Measurements from ENCODE around the gene PCDHA5.
"Not testable (repeated sequence)": the region's sequence is repeated elsewhere in the genome, so short reads cannot be mapped to it uniquely, and the experiment has no call there.

The PCDHA5 gene

DNA sequence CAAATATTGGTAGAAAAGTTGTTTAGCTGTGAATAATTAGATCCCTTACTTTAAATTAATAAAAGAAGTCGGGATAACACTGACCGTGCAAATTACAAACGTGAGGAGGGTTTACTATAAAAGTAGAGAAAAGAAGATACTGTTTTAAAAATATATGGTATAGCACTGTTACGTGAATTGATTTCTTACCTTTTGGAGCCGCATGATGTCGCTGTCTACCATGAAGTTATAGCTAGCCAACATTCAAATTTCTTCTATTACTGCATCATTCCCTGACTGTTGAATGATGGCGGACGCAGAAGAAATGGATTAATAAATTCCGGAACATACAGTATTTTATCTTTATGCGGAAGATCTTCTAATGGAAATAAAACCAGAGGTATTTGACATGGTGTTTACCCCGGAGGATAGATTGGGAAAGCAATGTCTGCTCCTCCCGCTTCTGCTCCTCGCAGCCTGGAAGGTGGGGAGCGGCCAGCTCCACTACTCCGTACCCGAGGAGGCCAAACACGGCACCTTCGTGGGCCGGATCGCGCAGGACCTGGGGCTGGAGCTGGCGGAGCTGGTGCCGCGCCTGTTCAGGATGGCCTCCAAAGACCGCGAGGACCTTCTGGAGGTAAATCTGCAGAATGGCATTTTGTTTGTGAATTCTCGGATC is 6.4 kb downstream of the PCDHA5 start, which contains the start of gene PCDHA6:
Gene PCDHA6 (plus strand): TSS at position 257 of the 658 bp plus-strand sequence. CDS start 132 bp downstream, at position 389.
- DNase-seq: no peak

DNA sequence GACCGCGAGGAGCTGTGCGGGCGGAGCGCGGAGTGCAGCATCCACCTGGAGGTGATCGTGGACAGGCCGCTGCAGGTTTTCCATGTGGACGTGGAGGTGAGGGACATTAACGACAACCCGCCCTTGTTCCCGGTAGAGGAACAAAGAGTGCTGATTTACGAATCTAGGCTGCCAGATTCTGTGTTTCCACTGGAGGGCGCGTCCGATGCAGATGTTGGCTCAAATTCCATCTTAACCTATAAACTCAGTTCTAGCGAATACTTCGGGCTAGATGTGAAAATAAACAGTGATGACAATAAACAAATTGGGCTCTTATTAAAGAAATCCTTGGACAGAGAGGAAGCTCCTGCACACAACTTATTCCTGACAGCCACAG is 6.9 kb downstream of the PCDHA5 start:
- no peak for DNase-seq

DNA sequence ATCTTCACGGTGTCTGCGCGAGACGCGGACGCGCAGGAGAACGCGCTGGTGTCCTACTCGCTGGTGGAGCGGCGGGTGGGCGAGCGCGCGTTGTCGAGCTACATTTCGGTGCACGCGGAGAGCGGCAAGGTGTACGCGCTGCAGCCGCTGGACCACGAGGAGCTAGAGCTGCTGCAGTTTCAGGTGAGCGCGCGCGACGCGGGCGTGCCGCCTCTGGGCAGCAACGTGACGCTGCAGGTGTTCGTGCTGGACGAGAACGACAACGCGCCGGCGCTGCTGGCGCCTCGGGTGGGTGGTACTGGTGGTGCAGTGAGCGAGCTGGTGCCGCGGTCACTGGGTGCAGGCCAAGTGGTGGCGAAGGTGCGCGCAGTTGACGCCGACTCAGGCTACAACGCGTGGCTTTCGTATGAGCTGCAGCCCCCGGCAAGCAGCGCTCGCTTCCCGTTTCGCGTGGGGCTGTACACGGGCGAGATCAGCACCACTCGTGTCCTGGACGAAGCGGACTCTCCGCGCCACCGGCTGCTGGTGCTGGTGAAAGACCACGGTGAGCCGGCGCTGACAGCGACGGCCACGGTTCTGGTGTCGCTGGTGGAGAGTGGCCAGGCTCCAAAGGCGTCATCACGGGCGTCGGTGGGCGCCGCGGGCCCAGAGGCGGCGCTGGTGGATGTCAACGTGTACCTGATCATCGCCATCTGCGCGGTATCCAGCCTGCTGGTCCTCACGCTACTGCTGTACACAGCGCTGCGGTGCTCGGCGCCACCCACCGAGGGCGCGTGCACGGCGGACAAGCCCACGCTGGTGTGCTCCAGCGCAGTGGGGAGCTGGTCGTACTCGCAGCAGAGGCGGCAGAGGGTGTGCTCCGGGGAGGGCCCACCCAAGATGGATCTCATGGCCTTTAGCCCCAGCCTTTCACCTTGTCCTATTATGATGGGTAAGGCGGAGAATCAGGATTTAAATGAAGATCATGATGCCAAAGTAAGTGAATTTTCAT is 8.4 kb downstream of the PCDHA5 start:
- DNase-seq: not testable (repeated sequence)

DNA sequence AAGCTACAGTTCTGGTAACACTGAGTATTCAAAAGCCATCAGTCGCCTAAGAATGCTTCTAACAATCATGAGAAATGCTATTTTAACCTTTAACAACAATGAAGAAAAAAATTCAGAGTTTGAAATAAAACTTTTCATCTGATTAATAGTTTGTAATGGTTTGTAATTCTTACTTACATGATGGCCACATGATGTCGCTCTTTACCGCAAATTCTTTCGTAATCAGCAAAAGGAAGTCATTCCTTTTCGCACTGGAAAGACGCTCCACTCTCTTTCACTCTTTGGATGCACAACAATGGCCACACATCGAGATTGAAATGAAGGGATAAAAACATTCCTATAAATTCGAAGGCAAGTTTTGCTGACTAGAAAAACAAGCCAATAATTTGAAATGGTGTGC is 12.6 kb downstream of the PCDHA5 start, which contains the start of gene PCDHA7:
Gene PCDHA7 (plus strand): TSS at position 277 of the 400 bp plus-strand sequence. CDS start 115 bp downstream, at position 392.
- no peak for DNase-seq

DNA sequence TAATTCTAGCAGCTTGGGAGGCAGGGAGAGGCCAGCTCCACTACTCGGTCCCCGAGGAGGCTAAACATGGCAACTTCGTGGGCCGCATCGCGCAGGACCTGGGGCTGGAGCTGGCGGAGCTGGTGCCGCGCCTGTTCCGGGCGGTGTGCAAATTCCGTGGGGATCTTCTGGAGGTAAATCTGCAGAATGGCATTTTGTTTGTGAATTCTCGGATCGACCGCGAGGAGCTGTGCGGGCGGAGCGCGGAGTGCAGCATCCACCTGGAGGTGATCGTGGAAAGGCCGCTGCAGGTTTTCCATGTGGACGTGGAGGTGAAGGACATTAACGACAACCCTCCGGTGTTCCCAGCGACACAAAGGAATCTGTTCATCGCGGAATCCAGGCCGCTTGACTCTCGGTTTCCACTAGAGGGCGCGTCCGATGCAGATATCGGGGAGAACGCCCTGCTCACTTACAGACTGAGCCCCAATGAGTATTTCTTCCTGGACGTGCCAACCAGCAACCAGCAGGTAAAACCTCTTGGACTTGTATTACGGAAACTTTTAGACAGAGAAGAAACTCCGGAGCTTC is 13.1 kb downstream of the PCDHA5 start:
- DNase-seq: not testable (repeated sequence)

DNA sequence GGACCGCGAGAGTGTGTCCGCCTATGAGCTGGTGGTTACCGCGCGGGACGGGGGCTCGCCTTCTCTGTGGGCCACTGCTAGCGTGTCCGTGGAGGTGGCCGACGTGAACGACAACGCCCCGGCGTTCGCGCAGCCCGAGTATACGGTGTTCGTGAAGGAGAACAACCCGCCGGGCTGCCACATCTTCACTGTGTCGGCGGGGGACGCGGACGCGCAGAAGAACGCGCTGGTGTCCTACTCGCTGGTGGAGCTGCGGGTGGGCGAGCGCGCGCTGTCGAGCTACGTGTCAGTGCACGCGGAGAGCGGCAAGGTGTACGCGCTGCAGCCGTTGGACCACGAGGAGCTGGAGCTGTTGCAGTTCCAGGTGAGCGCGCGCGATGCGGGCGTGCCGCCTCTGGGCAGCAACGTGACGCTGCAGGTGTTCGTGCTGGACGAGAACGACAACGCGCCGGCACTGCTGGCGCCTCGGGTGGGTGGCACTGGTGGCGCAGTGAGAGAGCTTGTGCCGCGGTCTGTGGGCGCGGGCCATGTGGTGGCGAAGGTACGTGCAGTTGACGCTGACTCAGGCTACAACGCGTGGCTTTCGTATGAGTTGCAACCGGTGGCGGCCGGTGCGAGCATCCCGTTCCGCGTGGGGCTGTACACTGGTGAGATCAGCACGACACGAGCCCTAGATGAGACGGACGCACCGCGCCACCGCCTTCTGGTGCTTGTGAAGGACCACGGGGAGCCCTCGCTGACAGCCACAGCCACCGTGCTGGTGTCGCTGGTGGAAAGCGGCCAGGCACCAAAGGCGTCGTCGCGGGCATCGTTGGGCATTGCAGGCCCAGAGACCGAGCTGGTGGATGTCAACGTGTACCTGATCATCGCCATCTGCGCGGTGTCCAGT is 14.5 kb downstream of the PCDHA5 start:
- DNase-seq: no peak

DNA sequence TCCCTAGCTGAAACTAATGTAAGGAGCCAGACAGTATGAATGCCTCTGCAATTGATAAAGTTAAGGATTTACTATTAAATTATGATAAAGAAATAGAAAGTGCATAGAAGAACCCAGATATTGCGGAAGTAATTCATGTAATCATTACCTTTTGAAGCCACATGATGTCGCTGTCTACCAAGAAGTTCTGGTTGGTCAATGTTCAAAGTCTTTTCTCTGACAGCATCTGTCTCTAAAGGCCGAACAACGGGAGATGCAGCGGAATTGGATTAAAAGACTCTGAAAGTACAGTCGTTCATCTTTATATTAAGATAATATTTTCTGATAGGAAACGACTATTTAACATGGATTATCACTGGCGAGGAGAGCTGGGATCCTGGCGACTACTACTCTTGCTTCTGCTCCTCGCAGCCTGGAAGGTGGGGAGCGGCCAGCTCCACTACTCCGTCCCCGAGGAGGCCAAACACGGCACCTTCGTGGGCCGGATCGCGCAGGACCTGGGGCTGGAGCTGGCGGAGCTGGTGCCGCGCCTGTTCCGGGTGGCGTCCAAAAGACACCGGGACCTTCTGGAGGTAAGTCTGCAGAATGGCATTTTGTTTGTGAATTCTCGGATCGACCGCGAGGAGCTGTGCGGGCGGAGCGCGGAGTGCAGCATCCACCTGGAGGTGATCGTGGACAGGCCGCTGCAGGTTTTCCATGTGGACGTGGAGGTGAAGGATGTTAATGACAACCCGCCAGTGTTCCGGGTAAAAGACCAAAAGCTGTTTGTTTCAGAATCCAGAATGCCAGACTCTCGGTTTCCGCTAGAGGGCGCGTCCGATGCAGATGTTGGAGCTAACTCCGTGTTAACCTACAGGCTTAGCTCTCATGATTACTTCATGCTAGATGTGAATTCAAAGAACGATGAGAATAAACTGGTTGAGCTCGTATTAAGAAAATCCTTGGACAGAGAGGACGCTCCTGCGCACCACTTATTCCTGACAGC is 19.9 kb downstream of the PCDHA5 start, which contains the start of gene PCDHA8:
Gene PCDHA8 (plus strand): TSS at position 210 of the 985 bp plus-strand sequence. CDS start 135 bp downstream, at position 345.
- DNase-seq: no peak

DNA sequence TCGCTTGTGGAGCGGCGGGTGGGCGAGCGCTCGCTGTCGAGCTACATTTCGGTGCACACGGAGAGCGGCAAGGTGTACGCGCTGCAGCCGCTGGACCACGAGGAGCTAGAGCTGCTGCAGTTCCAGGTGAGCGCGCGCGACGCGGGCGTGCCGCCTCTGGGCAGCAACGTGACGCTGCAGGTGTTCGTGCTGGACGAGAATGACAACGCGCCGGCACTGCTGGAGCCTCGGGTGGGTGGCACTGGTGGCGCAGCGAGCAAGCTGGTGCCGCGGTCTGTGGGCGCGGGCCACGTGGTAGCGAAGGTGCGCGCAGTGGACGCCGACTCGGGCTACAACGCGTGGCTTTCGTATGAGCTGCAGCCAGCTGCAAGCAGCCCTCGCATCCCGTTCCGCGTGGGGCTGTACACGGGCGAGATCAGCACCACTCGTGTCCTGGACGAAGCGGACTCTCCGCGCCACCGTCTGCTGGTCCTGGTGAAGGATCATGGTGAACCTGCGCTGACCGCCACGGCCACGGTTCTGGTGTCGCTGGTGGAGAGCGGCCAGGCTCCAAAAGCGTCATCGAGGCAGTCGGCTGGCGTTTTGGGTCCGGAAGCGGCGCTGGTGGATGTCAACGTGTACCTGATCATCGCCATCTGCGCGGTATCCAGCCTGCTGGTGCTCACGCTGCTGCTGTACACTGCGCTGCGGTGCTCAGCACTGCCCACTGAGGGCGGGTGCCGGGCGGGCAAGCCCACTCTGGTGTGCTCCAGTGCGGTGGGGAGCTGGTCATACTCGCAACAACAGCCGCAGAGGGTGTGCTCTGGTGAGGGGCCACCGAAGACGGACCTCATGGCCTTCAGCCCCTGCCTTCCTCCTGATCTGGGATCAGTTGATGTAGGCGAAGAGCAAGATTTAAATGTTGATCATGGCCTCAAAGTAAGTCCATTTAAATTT is 21.7 kb downstream of the PCDHA5 start:
- no peak for DNase-seq

DNA sequence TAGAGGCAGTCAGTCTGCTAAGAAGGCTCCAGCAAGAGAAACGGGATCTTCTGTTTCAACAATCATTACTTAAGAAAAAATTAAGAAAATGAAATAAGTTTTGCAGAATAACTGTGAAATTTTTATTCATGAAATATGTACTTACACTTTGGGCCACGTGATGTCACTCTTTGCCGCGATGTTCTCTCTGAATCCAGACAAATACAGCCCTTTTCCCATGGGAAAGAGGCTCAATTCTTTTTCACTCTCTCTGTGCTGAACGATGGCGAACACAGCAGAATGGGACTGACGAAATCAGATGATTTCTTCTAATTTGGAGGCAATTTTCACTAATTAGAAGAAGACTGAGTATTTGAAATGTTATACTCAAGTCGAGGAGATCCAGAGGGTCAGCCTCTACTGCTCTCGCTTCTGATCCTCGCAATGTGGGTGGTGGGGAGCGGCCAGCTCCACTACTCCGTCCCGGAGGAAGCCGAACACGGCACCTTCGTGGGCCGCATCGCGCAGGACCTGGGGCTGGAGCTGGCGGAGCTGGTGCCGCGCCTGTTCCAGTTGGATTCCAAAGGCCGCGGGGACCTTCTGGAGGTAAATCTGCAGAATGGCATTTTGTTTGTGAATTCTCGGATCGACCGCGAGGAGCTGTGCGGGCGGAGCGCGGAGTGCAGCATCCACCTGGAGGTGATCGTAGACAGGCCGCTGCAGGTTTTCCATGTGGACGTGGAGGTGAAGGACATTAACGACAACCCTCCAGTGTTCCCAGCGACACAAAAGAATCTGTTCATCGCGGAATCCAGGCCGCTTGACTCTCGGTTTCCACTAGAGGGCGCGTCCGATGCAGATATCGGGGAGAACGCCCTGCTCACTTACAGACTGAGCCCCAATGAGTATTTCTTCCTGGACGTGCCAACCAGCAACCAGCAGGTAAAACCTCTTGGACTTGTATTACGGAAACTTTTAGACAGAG is 27.0 kb downstream of the PCDHA5 start, which contains the start of gene PCDHA9:
Gene PCDHA9 (plus strand): TSS at position 244 of the 964 bp plus-strand sequence. CDS start 114 bp downstream, at position 358.
- DNase-seq: not testable (repeated sequence)

DNA sequence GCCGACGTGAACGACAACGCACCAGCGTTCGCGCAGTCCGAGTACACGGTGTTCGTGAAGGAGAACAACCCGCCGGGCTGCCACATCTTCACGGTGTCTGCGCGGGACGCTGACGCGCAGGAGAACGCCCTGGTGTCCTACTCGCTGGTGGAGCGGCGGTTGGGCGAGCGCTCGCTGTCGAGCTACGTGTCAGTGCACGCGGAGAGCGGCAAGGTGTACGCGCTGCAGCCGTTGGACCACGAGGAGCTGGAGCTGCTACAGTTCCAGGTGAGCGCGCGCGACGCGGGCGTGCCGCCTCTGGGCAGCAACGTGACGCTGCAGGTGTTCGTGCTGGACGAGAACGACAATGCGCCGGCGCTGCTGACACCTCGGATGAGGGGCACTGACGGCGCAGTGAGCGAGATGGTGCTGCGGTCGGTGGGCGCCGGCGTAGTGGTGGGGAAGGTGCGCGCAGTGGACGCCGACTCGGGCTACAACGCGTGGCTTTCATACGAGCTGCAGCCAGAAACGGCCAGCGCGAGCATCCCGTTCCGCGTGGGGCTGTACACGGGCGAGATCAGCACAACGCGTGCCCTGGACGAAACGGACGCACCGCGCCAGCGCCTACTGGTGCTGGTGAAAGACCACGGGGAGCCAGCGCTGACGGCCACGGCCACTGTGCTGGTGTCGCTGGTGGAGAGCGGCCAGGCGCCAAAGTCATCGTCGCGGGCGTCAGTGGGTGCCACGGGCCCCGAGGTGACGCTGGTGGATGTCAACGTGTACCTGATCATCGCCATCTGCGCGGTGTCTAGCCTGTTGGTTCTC is 28.6 kb downstream of the PCDHA5 start:
- DNase-seq: not testable (repeated sequence)

DNA sequence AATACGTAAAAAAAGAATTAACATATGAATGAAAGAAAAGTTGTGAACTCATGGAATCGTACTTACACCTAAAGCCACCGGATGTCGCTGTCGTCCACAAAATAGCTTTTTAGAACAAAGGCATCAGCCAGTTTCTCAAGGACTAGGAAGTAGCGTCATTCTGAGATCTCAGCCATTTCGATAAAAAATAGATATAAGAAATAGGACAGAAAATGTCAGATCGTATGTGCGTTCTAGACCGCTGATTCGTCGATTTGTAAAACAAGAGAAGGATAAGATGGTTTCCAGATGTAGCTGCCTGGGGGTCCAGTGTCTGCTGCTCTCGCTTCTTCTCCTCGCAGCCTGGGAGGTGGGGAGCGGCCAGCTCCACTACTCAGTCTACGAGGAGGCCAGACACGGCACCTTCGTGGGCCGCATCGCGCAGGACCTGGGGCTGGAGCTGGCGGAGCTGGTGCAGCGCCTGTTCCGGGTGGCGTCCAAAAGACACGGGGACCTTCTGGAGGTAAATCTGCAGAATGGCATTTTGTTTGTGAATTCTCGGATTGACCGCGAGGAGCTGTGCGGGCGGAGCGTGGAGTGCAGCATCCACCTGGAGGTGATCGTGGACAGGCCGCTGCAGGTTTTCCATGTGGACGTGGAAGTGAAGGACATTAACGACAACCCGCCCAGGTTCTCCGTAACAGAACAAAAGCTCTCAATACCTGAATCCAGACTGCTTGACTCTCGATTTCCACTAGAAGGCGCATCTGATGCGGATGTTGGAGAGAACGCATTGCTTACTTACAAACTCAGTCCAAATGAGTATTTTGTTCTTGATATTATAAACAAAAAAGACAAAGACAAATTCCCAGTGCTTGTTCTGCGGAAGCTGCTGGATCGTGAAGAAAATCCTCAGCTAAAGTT is 34.6 kb downstream of the PCDHA5 start, which contains the start of gene PCDHA10:
Gene PCDHA10 (plus strand): TSS at position 126 of the 903 bp plus-strand sequence. CDS start 152 bp downstream, at position 278.
- no peak for DNase-seq

DNA sequence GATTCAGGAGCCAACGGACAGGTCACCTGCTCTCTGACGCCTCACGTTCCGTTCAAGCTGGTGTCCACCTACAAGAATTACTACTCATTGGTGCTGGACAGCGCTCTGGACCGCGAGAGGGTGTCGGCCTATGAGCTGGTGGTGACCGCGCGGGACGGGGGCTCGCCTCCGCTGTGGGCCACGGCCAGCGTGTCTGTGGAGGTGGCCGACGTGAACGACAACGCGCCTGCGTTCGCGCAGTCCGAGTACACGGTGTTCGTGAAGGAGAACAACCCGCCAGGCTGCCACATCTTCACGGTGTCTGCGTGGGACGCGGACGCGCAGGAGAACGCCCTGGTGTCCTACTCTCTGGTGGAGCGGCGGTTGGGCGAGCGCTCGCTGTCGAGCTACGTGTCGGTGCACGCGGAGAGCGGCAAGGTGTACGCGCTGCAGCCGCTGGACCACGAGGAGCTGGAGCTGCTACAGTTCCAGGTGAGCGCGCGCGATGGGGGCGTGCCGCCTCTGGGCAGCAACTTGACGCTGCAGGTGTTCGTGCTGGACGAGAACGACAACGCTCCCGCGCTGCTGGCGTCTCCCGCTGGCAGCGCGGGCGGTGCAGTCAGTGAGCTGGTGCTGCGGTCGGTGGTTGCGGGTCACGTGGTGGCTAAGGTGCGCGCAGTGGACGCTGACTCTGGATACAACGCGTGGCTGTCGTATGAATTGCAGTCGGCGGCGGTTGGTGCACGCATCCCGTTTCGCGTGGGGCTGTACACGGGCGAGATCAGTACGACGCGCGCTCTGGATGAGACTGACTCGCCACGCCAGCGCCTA is 36.0 kb downstream of the PCDHA5 start:
- no peak for DNase-seq

DNA sequence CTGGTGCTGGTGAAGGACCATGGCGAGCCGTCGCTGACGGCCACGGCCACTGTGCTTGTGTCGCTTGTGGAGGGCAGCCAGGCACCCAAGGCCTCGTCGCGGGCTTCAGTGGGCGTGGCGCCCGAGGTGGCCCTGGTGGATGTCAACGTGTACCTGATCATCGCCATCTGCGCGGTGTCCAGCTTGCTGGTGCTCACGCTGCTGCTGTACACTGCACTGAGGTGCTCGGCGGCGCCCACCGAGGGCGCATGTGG is 36.5 kb downstream of the PCDHA5 start:
- DNase-seq: no peak

DNA sequence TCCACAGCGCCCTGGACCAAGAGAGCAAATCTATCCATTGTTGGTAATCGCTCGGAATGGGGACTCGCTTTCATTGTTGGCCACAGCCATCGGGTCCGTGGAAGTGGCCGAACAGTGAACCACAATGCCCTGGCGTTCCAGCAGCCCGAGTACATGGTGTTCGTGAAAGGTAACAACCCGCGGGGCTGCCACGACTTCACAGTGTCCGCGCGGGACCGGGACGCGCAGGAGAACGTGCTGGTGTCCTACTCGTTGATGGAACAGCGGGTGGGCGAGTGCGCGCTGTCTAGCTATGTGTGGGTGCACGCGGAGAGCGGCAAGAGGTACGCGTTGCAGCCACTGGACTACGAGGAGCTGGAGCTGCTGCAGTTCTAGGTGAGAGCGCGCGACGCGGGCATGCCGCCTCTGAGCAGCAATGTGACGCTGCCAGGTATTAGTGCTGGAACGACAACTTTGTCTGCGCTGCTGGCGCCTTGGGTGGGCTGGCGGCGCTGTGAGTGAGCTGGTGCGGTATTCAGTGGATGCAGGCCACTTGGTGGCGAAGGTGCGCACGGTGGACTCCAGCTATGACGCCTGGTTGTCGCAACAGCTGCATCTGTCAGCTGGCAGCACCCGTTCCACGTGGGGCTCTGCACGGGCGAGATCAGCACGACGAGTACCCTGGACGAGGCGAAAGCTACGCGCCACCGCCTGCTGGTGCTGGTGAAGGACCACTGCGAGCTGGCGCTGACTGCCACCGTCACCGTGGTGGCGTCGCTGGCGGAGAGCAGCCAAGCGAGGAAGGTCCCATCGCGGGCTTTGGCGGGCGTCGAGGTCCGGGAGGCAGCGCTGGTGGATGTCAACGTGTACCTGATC is 41.3 kb downstream of the PCDHA5 start:
- DNase-seq: no peak

Data from activated effector memory CD4-positive, alpha-beta T cell treated with anti-CD3 and anti-CD28 coated beads, Interleukin-2, amount 50 U/mL, for 16 hours (primary cell).